HG03095 (cell line): ENCODE results near the gene NUDT14.

Experiments used
- ATAC-seq: cut with Tn5 transposase; IDR thresholded peaks from one replicate; pipeline ENCODE4 v1.9.1; 2021; ENCODE audit warnings: moderate library complexity; ENCODE audit not compliant: unreplicated experiment

Gene NUDT14

GRCh38 chr14:105136401-105137322 lies 44.5 kb downstream of the NUDT14 start:
- no peak for ATAC-seq

GRCh38 chr14:105135700-105136395 lies 45.3 kb downstream of the NUDT14 start:
- no peak for ATAC-seq

DNA sequence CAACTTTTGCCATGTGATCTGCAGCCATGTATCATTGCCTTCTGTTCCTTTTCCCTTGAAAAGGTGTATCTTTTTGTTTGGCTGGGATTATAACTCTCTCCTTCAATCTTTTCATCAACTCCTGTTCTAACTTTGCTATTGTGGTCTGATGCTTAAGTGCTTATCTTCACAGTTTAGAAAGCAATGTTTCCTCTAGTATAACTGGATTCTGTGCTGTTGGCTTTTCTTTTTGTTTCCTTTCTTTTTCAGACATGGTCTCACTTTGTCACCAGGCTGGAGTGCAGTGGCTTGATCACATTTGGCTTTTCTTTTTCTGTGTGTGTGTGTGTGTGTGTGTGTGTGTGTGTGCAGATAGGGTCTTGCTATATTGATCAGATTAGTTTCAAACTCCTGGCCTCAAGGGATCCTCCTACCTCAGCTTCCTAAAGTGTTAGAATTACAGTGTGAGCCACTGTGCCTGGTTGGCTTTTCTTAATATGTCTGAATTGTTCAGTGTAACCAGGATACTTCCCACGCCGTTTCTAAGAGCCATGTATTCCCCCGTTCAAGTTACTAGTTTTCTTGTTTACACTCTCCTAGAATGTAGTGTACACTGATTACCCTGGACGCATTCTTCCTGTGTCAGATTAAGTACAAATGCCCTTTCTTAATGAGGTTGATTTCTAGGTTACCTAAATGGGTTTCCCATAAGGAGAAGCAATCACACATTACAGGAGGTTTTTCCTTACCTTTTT lies 48.0 kb downstream of the NUDT14 start:
- ATAC-seq = no peak

GRCh38 chr14:105131241-105131640 lies 49.9 kb downstream of the NUDT14 start:
- no peak for ATAC-seq

GRCh38 chr14:105128059-105128458 lies 53.1 kb downstream of the NUDT14 start:
- no peak for ATAC-seq

GRCh38 chr14:105126981-105127329 lies 54.2 kb downstream of the NUDT14 start:
- ATAC-seq = no peak

GRCh38 chr14:105126126-105126980 lies 54.8 kb downstream of the NUDT14 start:
- ATAC-seq = no peak

DNA sequence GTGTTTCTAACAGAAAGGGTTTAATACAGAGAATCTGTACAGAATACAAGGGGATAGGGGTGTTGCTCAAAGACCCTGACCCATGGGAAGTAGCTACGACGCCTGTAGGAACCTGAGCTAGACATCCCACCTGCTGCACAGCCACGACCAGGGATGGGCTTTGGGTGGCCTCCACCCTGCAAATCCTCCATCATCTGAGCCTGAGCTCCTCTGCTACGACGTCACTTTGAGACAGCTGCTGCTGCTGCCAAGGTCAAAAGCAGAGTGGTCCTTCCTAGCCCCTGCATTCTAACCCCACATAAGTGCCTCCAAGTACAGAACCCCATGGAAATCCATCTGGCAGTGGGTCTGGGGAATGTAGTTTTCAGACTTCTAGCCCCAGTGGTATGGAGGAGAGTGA lies 56.3 kb downstream of the NUDT14 start:
- no peak for ATAC-seq

- ATAC-seq = no peak
Measured at GRCh38 chr14:105123981-105124765, 56.9 kb downstream of the NUDT14 start.

- no peak for ATAC-seq
Measured at GRCh38 chr14:105123064-105123665, 57.9 kb downstream of the NUDT14 start.
